ENCODE data around the gene CCL5. TPM values are rescaled to one million over a fixed set of nuclear protein-coding genes. Genes with fewer than 3 reads are reported as not detected.
"Not testable (repeated sequence)": the region's sequence is repeated elsewhere in the genome, so short reads cannot be mapped to it uniquely, and the experiment has no call there.

CCL5 gene
- total and polyA plus RNA-seq, 2 donors (not counting 1 experiment from before 2014, with no cell fraction given), result 2.9 to 5.3 TPM

DNA sequence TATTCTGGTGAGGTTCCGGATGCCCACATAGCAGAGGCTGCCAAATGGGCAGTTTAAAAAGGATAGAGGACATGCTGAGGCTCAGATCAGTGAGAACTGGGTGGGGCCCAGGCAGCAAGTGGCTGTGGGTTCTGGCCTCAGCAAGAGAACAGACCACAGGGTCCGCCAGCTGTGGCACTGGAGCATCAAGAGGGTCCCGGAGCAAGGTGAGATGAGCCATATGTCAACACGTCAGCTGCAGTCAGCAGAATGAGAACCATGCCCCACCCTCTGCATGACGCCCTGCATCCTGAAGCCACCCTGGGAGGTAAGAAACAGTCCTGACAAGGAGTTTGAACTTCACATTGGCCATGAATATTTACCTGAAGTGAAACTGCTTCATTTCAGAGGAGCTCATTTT lies 20.1 kb upstream of the CCL5 start:
- POLR2A ChIA-PET, result no interaction called here
- Histone ChIP-seq H3K27ac (ENCODE audit: low read length in 2 of 2) (no peak overlapping the region), H2AFZ (ENCODE audit: insufficient read depth, low read depth, low read length, poor library complexity, severe bottlenecking) (no peak overlapping the region), H3K27me3 (replicated peaks in 1 of 4; ENCODE audit: control extremely low read depth in 1 of 4, control insufficient read depth in 3 of 4, insufficient read depth in 4 of 4, low read length in 3 of 4) (peaks cover 0 to 6% (median 2%) of the 10 kb centered on the region in 4 experiments), H3K4me1 (ENCODE audit: control insufficient read depth in 2 of 2, insufficient read depth in 2 of 2, low read length in 2 of 2) (no peaks in the 10 kb centered on the region), H3K79me2 (ENCODE audit: control insufficient read depth, insufficient read depth, low read length) (no peaks in the 10 kb centered on the region), H3K9me3 (ENCODE audit: control extremely low read depth in 1 of 3, control insufficient read depth in 2 of 3, insufficient read depth in 1 of 3, low read length in 2 of 3) (peaks cover 0 to 2% (median 0%) of the 10 kb centered on the region in 3 donors), H3K36me3 (replicated peaks in 1 of 2; ENCODE audit: control extremely low read depth in 1 of 2, control insufficient read depth in 1 of 2, extremely low read depth in 1 of 2, insufficient read depth in 2 of 2, low read length in 1 of 2) (no peaks in the 10 kb centered on the region), H3K4me2 (replicated peaks; ENCODE audit: low read depth, low read length, poor library complexity, severe bottlenecking) (no peak overlapping the region), H4K20me1 (ENCODE audit: control insufficient read depth, insufficient read depth, low read length, poor library complexity, severe bottlenecking) (no peaks in the 10 kb centered on the region), H3K9ac (ENCODE audit: low read length) (no peak overlapping the region), H3K4me3 (ENCODE audit: control extremely low read depth in 1 of 5, extremely low read depth in 1 of 5, insufficient read depth in 1 of 5, low read depth in 2 of 5, low read length in 4 of 5) (no peak overlapping the region)
- intact Hi-C loops (cut with micrococcal nuclease), result no loop called here
- WGBS (ENCODE audit: insufficient coverage), result 70% methylated on average over 4 of the region's 5 CpGs
- DNase-seq, result no peak
- Mint-ChIP-seq H3K27me3 (peaks cover 10% of the 10 kb centered on the region), H3K4me1 (no peaks in the 10 kb centered on the region), H3K27ac (no peak overlapping the region), H3K9me3 (ENCODE audit: insufficient read depth) (no peaks in the 10 kb centered on the region), H3K4me3 (no peak overlapping the region)
- CTCF ChIA-PET, result no interaction called here
- TF ChIP-seq EZH2 (IDR thresholded peaks at IDR 0.05; ENCODE audit: borderline replicate concordance, insufficient read depth, low read depth, low read length, poor library complexity, severe bottlenecking), result no peak
- TF ChIP-seq CTCF (IDR thresholded peaks at IDR 0.05), result no peak
- ATAC-seq (ENCODE audit: low read depth), result no peak

GRCh38 chr17:35898283-35899070 lies 18.3 kb upstream of the CCL5 start:
- no peaks in the 10 kb centered on the region for H3K4me1 ChIP-seq (ENCODE audit: control insufficient read depth in 2 of 2, insufficient read depth in 2 of 2, low read length in 2 of 2)
- peaks cover 0 to 2% (median 0%) of the 10 kb centered on the region in 3 donors for H3K9me3 ChIP-seq (ENCODE audit: control extremely low read depth in 1 of 3, control insufficient read depth in 2 of 3, insufficient read depth in 1 of 3, low read length in 2 of 3)
- H3K4me3 ChIP-seq (ENCODE audit: control extremely low read depth in 1 of 5, extremely low read depth in 1 of 5, insufficient read depth in 1 of 5, low read depth in 2 of 5, low read length in 4 of 5), result no peak overlapping the region
- DNase-seq, result no peak
- H3K4me3 Mint-ChIP-seq, result no peak overlapping the region
- H3K27ac Mint-ChIP-seq, result no peak overlapping the region
- H3K79me2 ChIP-seq (ENCODE audit: control insufficient read depth, insufficient read depth, low read length), result no peaks in the 10 kb centered on the region
- no peaks in the 10 kb centered on the region for H3K36me3 ChIP-seq (replicated peaks in 1 of 2; ENCODE audit: control extremely low read depth in 1 of 2, control insufficient read depth in 1 of 2, extremely low read depth in 1 of 2, insufficient read depth in 2 of 2, low read length in 1 of 2)
- no peaks in the 10 kb centered on the region for H3K4me1 Mint-ChIP-seq
- ATAC-seq (ENCODE audit: low read depth), result no peak
- no peak overlapping the region for H3K4me2 ChIP-seq (replicated peaks; ENCODE audit: low read depth, low read length, poor library complexity, severe bottlenecking)
- TF ChIP-seq CTCF (IDR thresholded peaks at IDR 0.05) (no peak), EZH2 (IDR thresholded peaks at IDR 0.05; ENCODE audit: borderline replicate concordance, insufficient read depth, low read depth, low read length, poor library complexity, severe bottlenecking) (no peak)
- peaks cover 0 to 6% (median 2%) of the 10 kb centered on the region in 4 experiments for H3K27me3 ChIP-seq (replicated peaks in 1 of 4; ENCODE audit: control extremely low read depth in 1 of 4, control insufficient read depth in 3 of 4, insufficient read depth in 4 of 4, low read length in 3 of 4)
- H3K27me3 Mint-ChIP-seq, result peaks cover 13% of the 10 kb centered on the region
- no peak overlapping the region for H3K27ac ChIP-seq (ENCODE audit: low read length in 2 of 2)
- no peak overlapping the region for H2AFZ ChIP-seq (ENCODE audit: insufficient read depth, low read depth, low read length, poor library complexity, severe bottlenecking)
- H3K9me3 Mint-ChIP-seq (ENCODE audit: insufficient read depth), result no peaks in the 10 kb centered on the region
- intact Hi-C loops (cut with micrococcal nuclease), result no loop called here
- ChIA-PET CTCF (no interaction called here), POLR2A (no interaction called here)
- H4K20me1 ChIP-seq (ENCODE audit: control insufficient read depth, insufficient read depth, low read length, poor library complexity, severe bottlenecking), result no peaks in the 10 kb centered on the region
- H3K9ac ChIP-seq (ENCODE audit: low read length), result no peak overlapping the region
- WGBS (ENCODE audit: insufficient coverage), result 10% methylated on average over 3 of the region's 6 CpGs

DNA sequence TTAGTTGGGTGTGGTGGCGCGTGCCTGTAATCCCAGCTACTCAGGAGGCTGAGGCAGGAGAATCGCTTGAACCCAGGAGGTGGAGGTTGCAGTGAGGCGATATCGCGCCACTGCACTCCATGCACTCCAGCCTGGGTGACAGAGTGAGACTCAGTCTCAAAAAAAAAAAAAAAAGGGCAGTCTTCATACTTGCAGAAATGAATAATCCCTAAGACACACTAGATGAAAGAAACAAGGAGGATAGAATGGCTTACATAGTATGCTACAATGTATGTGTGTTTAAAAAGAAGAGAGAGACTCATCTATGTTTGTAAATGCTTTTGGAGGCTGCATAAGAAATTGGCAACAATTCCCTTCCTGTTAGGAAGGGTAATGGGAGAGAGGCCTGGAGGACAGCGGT lies 17.6 kb upstream of the CCL5 start:
- intact Hi-C loops (cut with micrococcal nuclease); H3K4me3 Mint-ChIP-seq; H3K27ac ChIP-seq (ENCODE audit: low read length in 2 of 2); H3K4me3 ChIP-seq (ENCODE audit: control extremely low read depth in 1 of 5, extremely low read depth in 1 of 5, insufficient read depth in 1 of 5, low read depth in 2 of 5, low read length in 4 of 5); H3K27me3 ChIP-seq (replicated peaks in 1 of 4; ENCODE audit: control extremely low read depth in 1 of 4, control insufficient read depth in 3 of 4, insufficient read depth in 4 of 4, low read length in 3 of 4); H3K4me1 Mint-ChIP-seq; DNase-seq; H3K4me2 ChIP-seq (replicated peaks; ENCODE audit: low read depth, low read length, poor library complexity, severe bottlenecking); ATAC-seq (ENCODE audit: low read depth); H3K9me3 Mint-ChIP-seq (ENCODE audit: insufficient read depth); H3K9me3 ChIP-seq (ENCODE audit: control extremely low read depth in 1 of 3, control insufficient read depth in 2 of 3, insufficient read depth in 1 of 3, low read length in 2 of 3); POLR2A ChIA-PET; H3K4me1 ChIP-seq (ENCODE audit: control insufficient read depth in 2 of 2, insufficient read depth in 2 of 2, low read length in 2 of 2); H3K79me2 ChIP-seq (ENCODE audit: control insufficient read depth, insufficient read depth, low read length); H3K9ac ChIP-seq (ENCODE audit: low read length); H3K27ac Mint-ChIP-seq; H2AFZ ChIP-seq (ENCODE audit: insufficient read depth, low read depth, low read length, poor library complexity, severe bottlenecking); H3K36me3 ChIP-seq (replicated peaks in 1 of 2; ENCODE audit: control extremely low read depth in 1 of 2, control insufficient read depth in 1 of 2, extremely low read depth in 1 of 2, insufficient read depth in 2 of 2, low read length in 1 of 2); CTCF ChIA-PET; H4K20me1 ChIP-seq (ENCODE audit: control insufficient read depth, insufficient read depth, low read length, poor library complexity, severe bottlenecking): not testable (repeated sequence)
- peaks cover 13% of the 10 kb centered on the region for H3K27me3 Mint-ChIP-seq
- WGBS (ENCODE audit: insufficient coverage), result 100% methylated on average over 2 of the region's 7 CpGs

All from B cell (primary cell).